GM18868 (cell line): ENCODE measurements around the gene FOXN3.
A peak's percentile ranks its signal among the peaks of the same experiment; 100 is the strongest.

Experiments
- ATAC-seq: cut with Tn5 transposase; IDR thresholded peaks from one replicate; pipeline ENCODE4 v1.9.1; 2021; ENCODE audit warnings: mild to moderate bottlenecking, moderate library complexity; ENCODE audit not compliant: unreplicated experiment

Gene FOXN3

GRCh38 chr14:89283327-89284060 is 133.5 kb downstream of the FOXN3 start:
- peak; percentile 73 for ATAC-seq

DNA sequence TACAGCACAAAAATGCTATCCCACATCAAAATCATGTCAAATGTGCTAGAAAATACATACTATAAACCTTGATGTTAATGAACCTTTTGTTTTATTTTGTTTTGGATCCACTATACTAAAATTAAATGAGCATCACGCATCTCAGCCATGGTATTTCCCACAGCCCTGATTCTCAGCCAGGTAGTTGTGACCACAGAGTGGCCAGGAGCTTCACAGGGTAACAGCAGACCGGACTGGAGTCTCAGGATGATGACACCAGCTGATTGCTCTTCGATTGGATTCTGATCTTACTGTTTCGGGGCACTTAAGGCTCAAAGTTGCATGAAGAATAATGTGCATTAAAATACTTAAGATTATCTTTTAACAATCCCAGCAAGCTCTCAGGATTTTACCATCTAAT is 134.8 kb downstream of the FOXN3 start:
- no peak for ATAC-seq

DNA sequence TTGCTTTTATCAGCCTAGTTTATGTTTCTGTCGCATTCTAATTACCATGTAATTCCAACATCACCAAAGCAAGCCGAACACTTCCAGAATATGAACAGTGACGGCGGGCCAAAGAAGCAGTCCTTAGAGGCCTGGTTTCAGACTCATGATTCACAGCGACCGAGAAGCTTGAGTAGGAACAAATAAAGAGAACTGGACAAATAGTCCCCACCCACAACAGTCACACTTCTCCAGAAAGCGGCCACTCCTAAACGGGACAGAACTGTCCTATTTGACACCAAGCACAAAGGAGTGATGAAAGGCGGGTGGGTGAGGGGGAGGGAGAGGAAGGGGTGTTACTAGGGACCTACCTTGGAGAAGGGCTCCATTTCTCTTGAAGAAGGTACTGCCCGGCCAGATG is 136.4 kb downstream of the FOXN3 start:
- no peak for ATAC-seq

DNA sequence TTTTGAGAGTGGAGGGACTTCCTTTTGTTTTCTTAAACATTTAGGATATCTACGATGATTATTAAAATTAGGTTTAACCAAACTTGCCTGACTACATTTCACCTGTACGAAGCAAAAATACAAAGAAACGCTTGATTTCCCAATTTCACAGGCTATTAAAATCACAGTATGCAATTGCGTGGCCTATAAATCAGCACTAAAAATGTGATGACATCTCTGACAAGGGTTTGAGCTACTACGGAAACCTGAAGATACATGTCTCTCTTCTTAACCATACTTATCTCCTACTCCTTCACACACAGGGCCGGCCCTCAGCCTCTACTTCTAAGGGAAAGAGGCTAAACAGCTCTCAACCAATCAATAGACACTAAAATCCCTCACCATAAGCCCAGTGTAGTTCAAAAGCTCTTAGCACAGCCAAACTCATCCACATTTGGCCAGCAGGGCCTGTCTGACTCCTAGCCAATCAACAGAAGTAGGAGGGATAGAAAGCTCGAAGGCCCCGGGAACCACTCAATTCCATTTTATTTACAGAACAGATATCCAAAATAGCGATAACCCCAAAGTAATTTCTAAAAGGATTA is 137.3 kb downstream of the FOXN3 start:
- ATAC-seq: no peak

DNA sequence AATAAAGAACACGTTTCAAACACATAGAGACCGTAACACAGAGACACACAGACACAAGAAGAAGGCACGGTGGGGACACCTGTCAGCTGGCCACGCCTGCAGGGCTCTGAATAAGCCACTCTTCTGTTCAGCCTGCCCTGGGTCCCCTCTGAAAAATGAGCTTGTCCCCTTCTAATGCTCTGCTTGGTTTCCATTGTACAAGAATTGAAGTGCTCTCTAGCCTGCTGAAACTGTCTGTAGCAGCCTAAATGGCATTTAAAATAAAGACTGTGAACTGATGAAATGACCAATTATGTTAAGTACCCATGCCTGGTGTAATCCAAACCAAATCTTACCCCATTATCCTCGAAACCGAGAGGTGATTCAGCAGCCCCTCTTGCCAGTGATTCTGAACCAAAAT is 139.8 kb downstream of the FOXN3 start:
- ATAC-seq: no peak

GRCh38 chr14:89276424-89276975 is 140.5 kb downstream of the FOXN3 start:
- ATAC-seq: peak; percentile 97

DNA sequence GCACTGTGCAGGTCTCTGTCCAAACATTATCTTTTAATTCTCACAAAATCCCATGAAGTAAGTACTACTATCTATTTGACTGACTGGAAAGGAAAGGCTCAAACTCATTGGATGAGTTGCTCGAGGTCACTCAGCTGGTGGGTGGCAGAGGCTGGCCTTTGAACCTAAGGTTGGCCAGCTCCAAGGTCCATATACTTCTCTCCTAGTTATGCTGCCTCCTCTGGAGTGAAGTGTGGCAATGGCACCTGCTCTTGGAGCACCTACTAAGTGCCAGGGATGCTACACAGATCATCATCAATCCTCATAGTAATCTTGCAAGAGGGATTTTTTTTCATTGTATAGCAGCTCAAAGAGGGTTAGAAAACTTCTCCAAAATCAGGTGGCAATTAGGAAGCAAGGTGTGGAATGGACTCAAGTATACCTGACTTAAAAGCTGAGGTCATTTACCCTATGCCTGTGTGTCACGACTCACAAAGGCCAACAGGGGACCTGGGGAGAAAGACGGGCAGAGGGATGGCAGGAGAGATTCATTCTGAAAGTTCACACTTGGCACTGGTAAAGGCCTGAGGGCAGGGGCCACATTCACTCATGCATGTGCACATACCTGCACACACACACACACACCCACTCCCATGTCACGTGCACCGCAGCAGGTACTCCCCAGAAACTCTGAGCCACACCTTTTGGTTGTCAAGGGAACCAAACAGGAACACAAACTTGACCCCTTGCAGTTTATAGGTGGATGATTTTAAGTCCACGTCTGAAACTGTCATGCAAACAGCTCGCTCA is 146.4 kb downstream of the FOXN3 start:
- peak; percentile 76 for ATAC-seq

GRCh38 chr14:89269404-89269803 is 147.6 kb downstream of the FOXN3 start:
- no peak for ATAC-seq

DNA sequence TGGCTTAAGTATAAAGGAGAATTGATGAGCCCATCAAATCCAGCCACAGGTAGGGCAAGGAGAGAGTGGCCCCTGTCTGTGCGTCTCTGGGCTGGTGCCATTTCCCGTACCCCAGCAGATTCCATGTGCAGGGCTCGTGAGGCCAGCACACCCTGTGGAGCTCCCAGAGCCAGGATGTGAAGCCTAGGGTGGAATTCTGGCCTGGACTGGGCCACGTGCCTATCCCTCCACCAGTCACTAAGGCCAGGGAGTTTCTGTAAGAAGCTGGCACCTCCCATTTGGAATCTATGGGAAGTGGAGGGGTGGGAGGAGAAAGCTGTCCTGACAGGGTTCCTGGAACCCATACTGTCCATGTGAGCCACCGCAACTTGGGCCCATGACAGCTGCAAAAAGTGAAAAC is 148.5 kb downstream of the FOXN3 start:
- no peak for ATAC-seq

- ATAC-seq: peak; percentile 31
Measured at GRCh38 chr14:89267656-89268055, 149.4 kb downstream of the FOXN3 start.

DNA sequence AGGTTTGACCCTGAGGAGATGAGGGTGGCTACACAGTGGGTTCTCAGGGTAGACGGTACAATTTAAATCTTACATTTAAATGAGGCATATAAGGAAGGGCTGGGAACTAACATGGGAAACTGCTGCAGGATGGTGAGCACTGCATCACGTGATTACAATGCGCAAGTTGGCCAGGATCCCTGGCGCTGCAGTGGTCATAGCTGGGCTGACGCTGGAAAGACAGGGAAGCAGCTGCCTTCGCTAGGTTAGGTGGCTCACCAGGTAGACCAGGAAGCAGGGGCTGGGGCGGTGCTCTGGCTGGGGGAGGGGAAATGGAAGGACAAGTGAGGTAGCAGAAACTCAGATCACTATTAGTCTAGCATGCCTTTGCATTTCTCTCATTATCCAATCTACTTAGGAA is 149.9 kb downstream of the FOXN3 start:
- ATAC-seq: no peak

- no peak for ATAC-seq
Measured at GRCh38 chr14:89266754-89267153, 150.3 kb downstream of the FOXN3 start.

DNA sequence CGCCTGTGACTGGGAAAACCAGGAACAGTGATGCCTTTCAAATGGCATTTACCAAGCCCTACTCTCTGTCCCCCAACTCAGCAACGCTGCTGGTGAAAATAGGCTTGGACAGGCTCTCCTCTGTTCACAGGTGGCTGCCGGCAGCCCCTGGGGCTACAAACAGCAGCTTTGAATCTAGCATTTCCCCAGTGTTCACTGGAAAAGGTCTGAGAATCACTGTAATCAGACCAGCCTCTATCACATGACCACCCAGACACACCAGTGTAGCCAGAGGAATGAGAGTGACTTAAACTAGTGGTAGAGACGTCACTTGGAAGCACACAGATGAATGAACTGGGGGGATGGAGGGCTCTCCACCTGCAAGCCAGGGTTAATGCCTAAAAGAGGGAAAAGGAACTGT is 151.8 kb downstream of the FOXN3 start:
- no peak for ATAC-seq

GRCh38 chr14:89264196-89264800 is 152.7 kb downstream of the FOXN3 start:
- no peak for ATAC-seq

DNA sequence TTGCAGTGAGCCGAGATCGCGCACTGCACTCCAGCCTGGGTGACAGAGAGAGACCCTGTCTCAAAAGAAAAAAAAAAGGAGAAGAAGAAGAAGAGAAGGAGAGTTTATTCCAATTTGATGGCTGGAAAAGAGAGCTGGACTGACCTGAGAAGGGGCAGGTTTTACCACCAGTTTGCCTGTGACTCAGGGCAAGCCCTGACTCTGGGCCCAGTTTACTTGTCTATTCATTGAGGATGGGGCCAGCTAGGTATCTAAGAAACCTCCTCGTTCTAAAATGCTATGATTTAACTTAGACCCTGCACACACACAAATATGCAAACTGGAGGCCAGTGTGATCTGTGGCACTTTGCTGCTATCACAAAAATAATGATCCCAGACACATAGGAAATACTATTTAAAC is 155.0 kb downstream of the FOXN3 start:
- no peak for ATAC-seq

DNA sequence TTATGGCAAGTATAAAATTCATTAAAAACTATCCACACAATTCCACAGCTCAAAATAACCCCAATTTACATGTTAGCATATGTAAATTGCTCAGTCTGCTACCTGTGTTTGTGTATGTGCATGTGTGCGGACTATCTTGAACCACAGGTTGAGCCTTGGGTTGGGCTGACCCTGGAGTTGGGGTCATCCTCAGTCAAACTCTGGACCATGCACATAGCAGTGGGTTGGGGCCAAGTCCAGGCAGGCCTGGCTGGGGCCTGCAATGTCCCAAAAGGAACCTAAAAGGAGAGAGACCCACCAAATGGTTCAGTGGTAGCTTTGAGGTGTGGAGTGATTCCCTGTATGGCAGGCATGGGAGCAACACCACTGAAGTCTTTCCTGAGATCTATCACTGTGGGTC is 156.1 kb downstream of the FOXN3 start:
- ATAC-seq: no peak

DNA sequence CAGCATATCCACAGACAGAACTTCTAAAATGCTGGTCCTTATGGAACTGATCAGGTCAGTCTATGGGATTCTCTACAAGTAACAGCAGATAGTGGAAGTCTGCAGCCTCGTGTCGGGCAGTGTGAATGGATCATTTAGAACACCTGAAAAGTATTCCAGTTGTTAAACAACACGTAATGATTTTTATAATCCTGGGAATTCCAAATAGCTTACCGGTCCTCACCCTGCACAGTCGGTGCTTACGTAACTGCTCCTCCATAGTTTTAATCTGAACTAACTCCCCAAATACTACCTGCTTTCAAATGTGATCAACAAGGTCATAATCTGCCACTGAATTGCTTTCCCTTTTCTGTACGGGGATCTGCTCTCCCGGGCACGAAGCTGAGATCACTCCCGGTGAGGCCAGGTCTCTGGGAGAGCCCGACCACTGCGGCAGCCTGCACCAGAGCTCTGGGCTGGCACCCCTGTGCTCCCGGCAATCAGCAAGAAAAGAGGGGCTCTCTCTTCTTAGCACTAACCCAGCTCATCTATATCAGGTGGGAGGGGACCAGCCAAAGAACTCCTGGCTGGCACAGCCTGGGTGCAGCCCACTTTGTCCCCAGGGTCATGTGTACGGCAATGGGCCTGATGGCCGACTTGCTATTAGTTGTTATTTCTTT is 157.0 kb downstream of the FOXN3 start:
- ATAC-seq: no peak

- ATAC-seq: peak; percentile 87
Measured at GRCh38 chr14:89258728-89259273, 158.2 kb downstream of the FOXN3 start.

DNA sequence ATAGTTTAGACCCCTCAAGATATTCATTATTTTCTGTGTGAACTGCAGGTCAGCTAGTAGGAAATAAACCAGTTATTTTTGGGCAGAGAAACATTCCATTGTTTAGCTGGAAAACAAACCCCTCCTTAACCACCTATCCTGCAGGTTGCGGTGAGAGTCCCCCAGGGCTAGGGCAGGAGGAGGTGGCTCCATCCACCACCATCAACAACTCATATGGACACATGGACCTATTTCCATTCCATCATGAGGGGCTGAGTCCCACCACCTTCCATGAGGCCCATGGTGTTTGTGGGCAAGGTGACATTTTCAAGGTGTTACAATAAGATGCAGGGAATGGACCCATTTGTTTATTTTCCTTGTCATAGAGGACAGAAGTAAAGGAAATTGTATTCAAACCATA is 160.1 kb downstream of the FOXN3 start:
- ATAC-seq: no peak

- no peak for ATAC-seq
Measured at GRCh38 chr14:89256283-89256682, 160.8 kb downstream of the FOXN3 start.

DNA sequence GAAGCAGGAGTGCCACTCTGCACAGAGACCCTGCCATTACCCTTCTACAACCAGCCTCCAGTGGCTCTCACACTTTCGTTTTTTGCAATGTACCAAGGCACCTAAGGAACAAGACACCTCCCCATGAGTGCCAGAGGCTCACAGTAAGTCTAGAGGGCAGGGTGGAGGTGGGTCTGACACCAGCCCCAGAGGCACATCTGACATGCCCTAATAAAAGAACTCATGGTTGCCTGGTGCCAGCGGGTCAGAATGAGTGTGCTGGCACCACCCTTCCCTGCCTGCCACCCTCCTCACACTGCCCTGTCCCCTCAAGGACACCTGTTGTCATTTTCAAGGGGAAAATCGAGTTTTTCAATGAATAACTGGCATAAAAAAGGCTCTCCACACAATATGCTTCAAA is 161.2 kb downstream of the FOXN3 start:
- ATAC-seq: no peak
